GM21825 (cell line): ENCODE results near the gene PLA2G4A.

ENCODE experiments used
- ATAC-seq: cut with Tn5 transposase; IDR thresholded peaks from one replicate; pipeline ENCODE4 v1.9.1; 2021; ENCODE audit warnings: mild to moderate bottlenecking, moderate library complexity; ENCODE audit not compliant: unreplicated experiment

The PLA2G4A gene

GRCh38 chr1:187010571-187011309 lies 182.0 kb downstream of the PLA2G4A start:
- no peak for ATAC-seq

GRCh38 chr1:187013582-187014200 lies 184.9 kb downstream of the PLA2G4A start:
- ATAC-seq = no peak

GRCh38 chr1:187018291-187018690 lies 189.5 kb downstream of the PLA2G4A start:
- ATAC-seq = no peak

- ATAC-seq = no peak
These were observed 198.5 kb downstream of the PLA2G4A start for GRCh38 chr1:187027253-187027652.

GRCh38 chr1:187032316-187032981 lies 203.7 kb downstream of the PLA2G4A start:
- ATAC-seq = no peak

GRCh38 chr1:187032982-187033692 lies 204.4 kb downstream of the PLA2G4A start:
- ATAC-seq = no peak

GRCh38 chr1:187033693-187034390 lies 205.1 kb downstream of the PLA2G4A start:
- ATAC-seq = no peak

GRCh38 chr1:187034501-187034900 lies 205.8 kb downstream of the PLA2G4A start:
- no peak for ATAC-seq

GRCh38 chr1:187037973-187038553 lies 209.3 kb downstream of the PLA2G4A start:
- ATAC-seq = no peak
